MM.1S (cell line): ENCODE measurements around the gene DIP2C.

Source experiments
- CTCF ChIP-seq: fragments of 300-600 bp; sonication (generic); IDR thresholded peaks from 2 replicates; pipeline ENCODE4 v1.5.1; 2016; ENCODE audit warnings: antibody characterized with exemption, low read length, mixed read lengths
- EZH2 ChIP-seq: fragments of 300-600 bp; sonication (generic); optimal IDR thresholded peaks from 2 replicates; pipeline ENCODE3; 2017; ENCODE audit warnings: low read depth, mild to moderate bottlenecking, antibody characterized with exemption, low read length, mixed read lengths
- EZH2phosphoT487 ChIP-seq: fragments of 300-600 bp; sonication (generic); IDR thresholded peaks from 2 replicates; pipeline ENCODE4 v1.6.1; 2018; ENCODE audit warnings: antibody characterized with exemption, low read length

GRCh38 chr10:623477-624311, 65.8 kb downstream of the DIP2C start:
- no peak for TF ChIP-seq CTCF
- no peak for TF ChIP-seq EZH2
- no peak for TF ChIP-seq EZH2phosphoT487
